BLaER1 treated with 17β-estradiol and CSF1 and Interleukin-3, amounts not matched to agents 10 nM and 100 nM (cell line): ENCODE results near the gene TLE1.

Experiments used
- H3K27ac ChIP-seq, 11 experiments: shearing (Covaris generic); formaldehyde crosslinking; 2 replicates each; pipeline ENCODE4 v1.8.1; 2022
- H3K27me3 ChIP-seq, 11 experiments: shearing (Covaris generic); formaldehyde crosslinking; 2 replicates each; pipeline ENCODE4 v1.8.1; 2022
- H3K36me3 ChIP-seq, 11 experiments: shearing (Covaris generic); formaldehyde crosslinking; 2 replicates each; pipeline ENCODE4 v1.8.1; 2022
- H3K4me1 ChIP-seq, 10 experiments: shearing (Covaris generic); formaldehyde crosslinking; 2 replicates each; pipeline ENCODE4 v1.8.1; 2022
- H3K4me2 ChIP-seq, 11 experiments: shearing (Covaris generic); formaldehyde crosslinking; 2 replicates each; pipeline ENCODE4 v1.8.1; 2022
- H3K4me3 ChIP-seq, 10 experiments: shearing (Covaris generic); formaldehyde crosslinking; 2 replicates each; pipeline ENCODE4 v1.8.1; 2022
- H3K9ac ChIP-seq, 11 experiments: shearing (Covaris generic); formaldehyde crosslinking; 2 replicates each; pipeline ENCODE4 v1.8.1; 2022
- H3K9me3 ChIP-seq, 11 experiments: shearing (Covaris generic); formaldehyde crosslinking; replicated peaks in 1 of 11; 2 replicates each; pipeline ENCODE4 v1.8.1; 2022
- H4K20me1 ChIP-seq, 11 experiments: shearing (Covaris generic); formaldehyde crosslinking; 2 replicates each; pipeline ENCODE4 v1.8.1; 2022
- Cebpa-rat ChIP-seq, 11 experiments: shearing (Covaris generic); IDR thresholded peaks; 2 replicates each; pipeline ENCODE4 v1.8.1; 2022

The TLE1 gene

GRCh38 chr9:81618923-81619322, 70.4 kb downstream of the TLE1 start:
- Histone ChIP-seq H3K27me3 (no peaks in the 10 kb centered on the region), H4K20me1 (no peaks in the 10 kb centered on the region), H3K27ac (no peak overlapping the region), H3K9me3 (0 out of 22 replicates have a peak, but pooled peaks cover 0 to 3% (median 0%) of the 10 kb centered on the region in 11 experiments), H3K36me3 (peaks cover 0 to 81% (median 23%) of the 10 kb centered on the region in 11 experiments; a peak in 15 of 22 replicates), H3K4me1 (peaks cover 8 to 37% (median 24%) of the 10 kb centered on the region in 10 experiments), H3K4me2 (peak overlapping the region in 4 of 11 experiments; percentile 58 to 81 (median 72); a peak in 5 of 22 replicates), H3K9ac (no peak overlapping the region), H3K4me3 (no peak overlapping the region)
- TF ChIP-seq Cebpa-rat (IDR thresholded peaks at IDR 0.05) = no peak

- H4K20me1 ChIP-seq = no peaks in the 10 kb centered on the region
- peaks cover 0 to 85% (median 50%) of the 10 kb centered on the region in 11 experiments; a peak in 17 of 22 replicates for H3K36me3 ChIP-seq
- TF ChIP-seq Cebpa-rat (IDR thresholded peaks at IDR 0.05) = no peak
- H3K4me1 ChIP-seq = peaks cover 8 to 30% (median 27%) of the 10 kb centered on the region in 10 experiments
- H3K27ac ChIP-seq = no peak overlapping the region
- 0 out of 22 replicates have a peak, but pooled peaks cover 0 to 3% (median 0%) of the 10 kb centered on the region in 11 experiments for H3K9me3 ChIP-seq
- no peak overlapping the region for H3K9ac ChIP-seq
- no peak overlapping the region for H3K4me2 ChIP-seq
- no peak overlapping the region for H3K4me3 ChIP-seq
- H3K27me3 ChIP-seq = no peaks in the 10 kb centered on the region
These were observed 73.2 kb downstream of the TLE1 start for GRCh38 chr9:81616141-81616540.

- peaks cover 14 to 30% (median 27%) of the 10 kb centered on the region in 10 experiments for H3K4me1 ChIP-seq
- no peak overlapping the region for H3K27ac ChIP-seq
- no peaks in the 10 kb centered on the region for H3K27me3 ChIP-seq
- H3K4me2 ChIP-seq = peak overlapping the region in 1 of 11 experiments; percentile 3; a peak in 3 of 22 replicates
- no peak overlapping the region for H3K9ac ChIP-seq
- H4K20me1 ChIP-seq = no peaks in the 10 kb centered on the region
- peaks cover 0 to 96% (median 50%) of the 10 kb centered on the region in 11 experiments; a peak in 17 of 22 replicates for H3K36me3 ChIP-seq
- H3K4me3 ChIP-seq = no peak overlapping the region
- TF ChIP-seq Cebpa-rat (IDR thresholded peaks at IDR 0.05) = no peak
- 0 out of 22 replicates have a peak, but pooled peaks cover 0 to 3% (median 0%) of the 10 kb centered on the region in 11 experiments for H3K9me3 ChIP-seq
These were observed 75.0 kb downstream of the TLE1 start for GRCh38 chr9:81614335-81614734.

- no peak overlapping the region for H3K9ac ChIP-seq
- H3K4me1 ChIP-seq = peaks cover 14 to 38% (median 30%) of the 10 kb centered on the region in 10 experiments
- H3K27me3 ChIP-seq = no peaks in the 10 kb centered on the region
- H3K9me3 ChIP-seq = peaks cover 0 to 7% (median 0%) of the 10 kb centered on the region in 11 experiments; a peak in 4 of 22 replicates
- H3K36me3 ChIP-seq = peaks cover 0 to 96% (median 56%) of the 10 kb centered on the region in 11 experiments; a peak in 17 of 22 replicates
- no peaks in the 10 kb centered on the region for H4K20me1 ChIP-seq
- no peak for TF ChIP-seq Cebpa-rat (IDR thresholded peaks at IDR 0.05)
- H3K4me2 ChIP-seq = no peak overlapping the region
- H3K27ac ChIP-seq = no peak overlapping the region
- no peak overlapping the region for H3K4me3 ChIP-seq
These were observed 76.1 kb downstream of the TLE1 start for GRCh38 chr9:81613002-81613812.

- Histone ChIP-seq H4K20me1 (no peaks in the 10 kb centered on the region), H3K4me2 (peak overlapping the region in 4 of 11 experiments; percentile 44 to 78 (median 71); a peak in 4 of 22 replicates), H3K9me3 (peaks cover 0 to 19% (median 0%) of the 10 kb centered on the region in 11 experiments; a peak in 5 of 22 replicates), H3K27ac (0 out of 22 replicates have a peak overlapping the region, but pooled peaks of 1 of the 11 experiments have one; percentile 13), H3K4me1 (peaks cover 14 to 39% (median 31%) of the 10 kb centered on the region in 10 experiments), H3K9ac (no peak overlapping the region), H3K27me3 (no peaks in the 10 kb centered on the region), H3K4me3 (no peak overlapping the region), H3K36me3 (peaks cover 0 to 96% (median 67%) of the 10 kb centered on the region in 11 experiments; a peak in 17 of 22 replicates)
- no peak for TF ChIP-seq Cebpa-rat (IDR thresholded peaks at IDR 0.05)
These were observed 77.7 kb downstream of the TLE1 start for GRCh38 chr9:81611664-81612063.

GRCh38 chr9:81610740-81611107, 78.6 kb downstream of the TLE1 start:
- Histone ChIP-seq H3K27ac (peak overlapping the region in 3 of 11 experiments; percentile 10 to 30 (median 13); a peak in 2 of 22 replicates), H3K4me2 (peak overlapping the region in 10 of 11 experiments; percentile 8 to 86 (median 68); a peak in 19 of 22 replicates), H4K20me1 (no peaks in the 10 kb centered on the region), H3K9me3 (peaks cover 0 to 21% (median 0%) of the 10 kb centered on the region in 11 experiments; a peak in 7 of 22 replicates), H3K4me3 (no peak overlapping the region), H3K9ac (no peak overlapping the region), H3K36me3 (peaks cover 0 to 92% (median 61%) of the 10 kb centered on the region in 11 experiments; a peak in 17 of 22 replicates), H3K4me1 (peaks cover 14 to 39% (median 31%) of the 10 kb centered on the region in 10 experiments), H3K27me3 (no peaks in the 10 kb centered on the region)
- no peak for TF ChIP-seq Cebpa-rat (IDR thresholded peaks at IDR 0.05)

GRCh38 chr9:81609782-81610739, 79.3 kb downstream of the TLE1 start:
- Histone ChIP-seq H3K4me2 (peak overlapping the region; percentile 48 to 86 (median 70)), H3K36me3 (peaks cover 0 to 89% (median 58%) of the 10 kb centered on the region in 11 experiments; a peak in 17 of 22 replicates), H3K27me3 (no peaks in the 10 kb centered on the region), H3K9ac (0 out of 22 replicates have a peak overlapping the region, but pooled peaks of 1 of the 11 experiments have one; percentile 1), H3K4me3 (no peak overlapping the region), H3K4me1 (peaks cover 14 to 39% (median 31%) of the 10 kb centered on the region in 10 experiments), H4K20me1 (no peaks in the 10 kb centered on the region), H3K27ac (peak overlapping the region in 3 of 11 experiments; percentile 11 to 21 (median 16); a peak in 4 of 22 replicates), H3K9me3 (peaks cover 0 to 21% (median 0%) of the 10 kb centered on the region in 11 experiments; a peak in 7 of 22 replicates)
- no peak for TF ChIP-seq Cebpa-rat (IDR thresholded peaks at IDR 0.05)

- peaks cover 0 to 21% (median 0%) of the 10 kb centered on the region in 11 experiments; a peak in 7 of 22 replicates for H3K9me3 ChIP-seq
- TF ChIP-seq Cebpa-rat (IDR thresholded peaks at IDR 0.05) = no peak
- peaks cover 14 to 35% (median 29%) of the 10 kb centered on the region in 10 experiments for H3K4me1 ChIP-seq
- H3K27ac ChIP-seq = no peak overlapping the region
- H3K4me2 ChIP-seq = 0 out of 22 replicates have a peak overlapping the region, but pooled peaks of 3 of the 11 experiments have one; percentile 6 to 14 (median 10)
- 0 out of 22 replicates have a peak, but pooled peaks cover 0 to 6% (median 0%) of the 10 kb centered on the region in 11 experiments for H4K20me1 ChIP-seq
- H3K36me3 ChIP-seq = peaks cover 0 to 89% (median 59%) of the 10 kb centered on the region in 11 experiments; a peak in 17 of 22 replicates
- H3K4me3 ChIP-seq = no peak overlapping the region
- H3K9ac ChIP-seq = no peak overlapping the region
- no peaks in the 10 kb centered on the region for H3K27me3 ChIP-seq
These were observed 81.1 kb downstream of the TLE1 start for GRCh38 chr9:81608289-81608657.
